Colonic mucosa (tissue), 4 donors: ENCODE measurements around the gene TSC22D1. TPM values are rescaled to one million over a fixed set of nuclear protein-coding genes. Genes with fewer than 3 reads are reported as not detected.

Source experiments
- DNase-seq: peaks from one replicate; pipeline ENCODE4 v3.0.0-alpha.2; 2020
- H3K27ac ChIP-seq: fragments of 200-600 bp; one replicate; pipeline ENCODE4 v1.8.0; 2021
- H3K27me3 ChIP-seq: fragments of 200-600 bp; one replicate; pipeline ENCODE4 v1.8.0; 2021
- H3K36me3 ChIP-seq: fragments of 200-600 bp; one replicate; pipeline ENCODE4 v1.8.0; 2021
- H3K4me1 ChIP-seq: fragments of 200-600 bp; one replicate; pipeline ENCODE4 v1.8.0; 2021; ENCODE audit warnings: mild to moderate bottlenecking
- H3K4me3 ChIP-seq: fragments of 200-600 bp; one replicate; pipeline ENCODE4 v1.8.0; 2021
- H3K9ac ChIP-seq, 2 donors: one replicate each; pipeline ENCODE4 v1.7.0; 2013; ENCODE audit warnings: control low read depth in 2 of 2, low read depth in 2 of 2, low read length in 2 of 2
- H3K9me3 ChIP-seq: fragments of 200-600 bp; one replicate; pipeline ENCODE4 v1.8.0; 2021
- CTCF ChIP-seq: fragments of 200-600 bp; IDR thresholded peaks from one replicate; pipeline ENCODE4 v1.8.0; 2022; ENCODE audit warnings: antibody characterized with exemption, mild to moderate bottlenecking
- intact Hi-C: fragments of 100-400 bp; cut with DNase I; formaldehyde crosslinking; loops from one replicate; pipeline ENCODE4 v1.14.1; 2022
- total RNA-seq, 2 donors: library from RNA; stranded (reverse); fragmentation: NEBNext Ultra II Directional in 1 of 2; extraction: Animal tissue kit (Norgen Biotek cat#: 25700) in 1 of 2; gene quantifications; one replicate each; pipeline ENCODE4 v1.2.1, GENCODE V29; 2021
- donor health status: healthy.
- donor health status: DM: no; HTN: no; CAD: no.
- donor health status: DM: no; HTN: no; CAD: no.

TSC22D1 gene
- total RNA-seq, 2 donors from 2014 or later = 137 to 231 TPM

DNA sequence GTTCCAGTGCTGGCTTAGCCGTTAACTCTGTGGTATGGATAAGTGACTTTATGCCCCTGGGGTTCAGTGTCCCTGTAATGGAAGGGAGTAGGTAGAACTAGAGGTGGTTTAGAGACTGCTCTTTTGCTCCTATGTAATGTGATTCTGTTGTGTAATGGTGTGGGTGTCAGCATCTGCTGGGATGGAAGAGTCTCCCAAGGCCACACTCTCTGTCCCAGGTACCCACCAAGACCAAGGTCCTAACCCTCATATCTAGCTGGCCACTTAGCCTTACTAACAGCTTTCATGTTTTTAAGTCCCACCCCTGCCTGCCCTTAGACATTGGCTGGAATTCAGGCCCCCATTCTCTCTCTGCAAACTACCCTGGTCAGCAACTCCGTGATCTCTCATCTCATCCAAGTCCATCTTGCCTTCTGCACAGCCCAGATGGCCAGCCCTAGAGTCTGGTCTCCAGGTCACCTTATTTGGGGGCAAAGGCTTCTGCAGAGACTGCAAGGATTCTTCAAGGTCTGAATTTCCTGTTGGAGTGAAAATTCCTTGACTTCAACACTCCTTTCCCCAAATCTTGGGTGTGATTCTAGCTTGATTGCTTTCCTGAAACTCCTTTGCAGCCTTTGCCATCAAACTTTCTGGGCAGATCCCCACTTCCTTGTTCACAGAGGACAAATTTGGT, 154.1 kb downstream of the TSC22D1 start:
- Histone ChIP-seq H3K27ac (no peak overlapping the region), H3K9ac (no peak overlapping the region), H3K27me3 (no peaks in the 10 kb centered on the region), H3K4me3 (no peak overlapping the region), H3K36me3 (no peaks in the 10 kb centered on the region), H3K4me1 (no peaks in the 10 kb centered on the region), H3K9me3 (no peaks in the 10 kb centered on the region)
- intact Hi-C loops = no loop called here
- no peak for TF ChIP-seq CTCF
- no peak for DNase-seq

DNA sequence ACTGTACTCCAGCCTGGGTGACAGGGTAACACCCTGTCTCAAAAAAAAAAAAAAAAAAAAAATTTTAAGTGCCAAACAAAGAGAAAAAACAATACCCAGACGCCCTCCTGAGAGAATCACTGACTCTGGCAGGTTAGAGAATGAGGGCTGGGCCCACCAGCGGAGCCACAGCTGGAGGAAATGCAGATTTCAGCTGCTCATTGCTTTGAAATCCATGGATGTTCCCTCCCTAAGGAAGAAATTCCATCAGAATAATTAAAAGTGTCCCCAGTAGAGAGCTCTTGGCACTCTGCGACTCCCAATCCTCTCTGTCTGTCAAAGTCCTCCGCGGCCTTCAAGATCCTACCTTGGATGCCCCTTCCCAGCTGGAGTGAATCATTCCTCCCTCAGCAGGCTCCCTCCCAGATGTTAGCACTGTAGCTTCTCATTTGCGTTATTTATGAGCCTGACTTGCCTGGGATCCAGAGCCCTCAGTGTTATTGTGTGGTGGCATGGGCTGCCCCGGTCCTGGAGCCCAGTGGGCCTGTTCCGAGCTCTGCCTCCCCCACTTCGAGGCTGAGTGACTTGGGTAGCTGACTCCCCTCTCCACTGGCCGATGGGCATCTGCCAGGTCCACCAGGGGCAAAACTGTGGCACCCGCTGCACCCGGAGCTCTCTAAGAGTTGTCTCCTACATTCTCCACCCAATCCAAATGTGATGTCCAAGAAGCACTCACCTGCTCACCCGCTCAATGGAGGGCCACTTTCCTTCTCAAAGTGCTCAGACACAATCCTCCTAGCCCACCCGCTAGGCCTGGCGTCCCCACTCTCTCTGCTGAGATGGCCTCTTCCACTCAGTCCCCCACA, 155.5 kb downstream of the TSC22D1 start:
- intact Hi-C loops = no loop called here
- Histone ChIP-seq H3K27ac (no peak overlapping the region), H3K27me3 (no peaks in the 10 kb centered on the region), H3K9me3 (no peaks in the 10 kb centered on the region), H3K4me3 (no peak overlapping the region), H3K4me1 (no peaks in the 10 kb centered on the region), H3K9ac (no peak overlapping the region), H3K36me3 (no peaks in the 10 kb centered on the region)
- peak; percentile 1 for DNase-seq
- TF ChIP-seq CTCF = no peak

GRCh38 chr13:44417876-44418275, 158.3 kb downstream of the TSC22D1 start:
- H3K27ac ChIP-seq = no peak overlapping the region
- intact Hi-C loops = no loop called here
- H3K27me3 ChIP-seq = no peaks in the 10 kb centered on the region
- DNase-seq = no peak
- no peaks in the 10 kb centered on the region for H3K36me3 ChIP-seq
- TF ChIP-seq CTCF = no peak
- no peak overlapping the region for H3K4me3 ChIP-seq
- H3K9me3 ChIP-seq = no peaks in the 10 kb centered on the region
- H3K9ac ChIP-seq = no peak overlapping the region
- H3K4me1 ChIP-seq = no peaks in the 10 kb centered on the region

- no peak overlapping the region for H3K4me3 ChIP-seq
- intact Hi-C loops = no loop called here
- H3K4me1 ChIP-seq = no peaks in the 10 kb centered on the region
- DNase-seq = no peak
- H3K9ac ChIP-seq = no peak overlapping the region
- no peaks in the 10 kb centered on the region for H3K9me3 ChIP-seq
- no peak overlapping the region for H3K27ac ChIP-seq
- H3K27me3 ChIP-seq = no peaks in the 10 kb centered on the region
- TF ChIP-seq CTCF = no peak
- no peaks in the 10 kb centered on the region for H3K36me3 ChIP-seq
These were observed 158.7 kb downstream of the TSC22D1 start for GRCh38 chr13:44417446-44417845.

DNA sequence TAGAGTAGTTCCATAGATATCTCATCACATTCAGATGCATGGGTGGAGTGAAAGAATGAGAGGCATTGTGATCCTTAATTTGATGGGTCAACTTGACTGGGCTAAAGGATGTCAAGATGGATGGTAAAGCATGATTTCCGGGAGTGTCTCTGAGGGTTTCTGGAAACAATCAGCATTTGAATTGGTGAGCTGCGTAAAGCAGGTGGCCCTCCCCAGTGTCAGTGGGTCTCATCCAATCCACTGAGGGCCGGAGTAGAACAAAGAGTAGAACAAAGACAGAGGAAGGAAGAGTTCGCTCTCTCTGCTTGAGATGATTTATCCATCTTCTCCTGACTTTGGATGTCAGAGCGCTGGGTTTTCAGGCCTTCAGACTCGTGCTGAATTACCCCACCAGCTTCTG, 159.4 kb downstream of the TSC22D1 start:
- H3K9me3 ChIP-seq = no peaks in the 10 kb centered on the region
- TF ChIP-seq CTCF = no peak
- no peak overlapping the region for H3K4me3 ChIP-seq
- H3K27me3 ChIP-seq = no peaks in the 10 kb centered on the region
- no peak for DNase-seq
- H3K4me1 ChIP-seq = no peaks in the 10 kb centered on the region
- H3K36me3 ChIP-seq = no peaks in the 10 kb centered on the region
- no peak overlapping the region for H3K9ac ChIP-seq
- intact Hi-C loops = no loop called here
- H3K27ac ChIP-seq = no peak overlapping the region
